Inferior parietal cortex (tissue), 1 donor: ENCODE results near the gene FEM1A.
"Not testable (repeated sequence)": the region's sequence is repeated elsewhere in the genome, so short reads cannot be mapped to it uniquely, and the experiment has no call there.

Experiments used
- DNase-seq: peaks from one replicate; pipeline ENCODE4 v3.0.0-alpha.2; 2016; ENCODE audit errors: extremely low spot score

Gene FEM1A

GRCh38 chr19:4774136-4774535 is 17.4 kb upstream of the FEM1A start:
- DNase-seq, result no peak

GRCh38 chr19:4775627-4776152 is 15.8 kb upstream of the FEM1A start:
- no peak for DNase-seq

GRCh38 chr19:4776436-4777211 is 14.9 kb upstream of the FEM1A start:
- no peak for DNase-seq

- not testable (repeated sequence) for DNase-seq
Observed at GRCh38 chr19:4778124-4778523, 13.4 kb upstream of the FEM1A start.

GRCh38 chr19:4780860-4781259 is 10.7 kb upstream of the FEM1A start:
- no peak for DNase-seq

GRCh38 chr19:4781801-4782200 is 9.7 kb upstream of the FEM1A start:
- peak; percentile 31 for DNase-seq

- DNase-seq, result not testable (repeated sequence)
Observed at GRCh38 chr19:4786412-4787016, 5.0 kb upstream of the FEM1A start.

GRCh38 chr19:4792019-4792865 is 708 bp downstream of the FEM1A start:
- not testable (repeated sequence) for DNase-seq

GRCh38 chr19:4792866-4793195 is 1.3 kb downstream of the FEM1A start:
- not testable (repeated sequence) for DNase-seq

- DNase-seq, result not testable (repeated sequence)
Observed at GRCh38 chr19:4793278-4793677, 1.7 kb downstream of the FEM1A start.

- DNase-seq, result no peak
Observed at GRCh38 chr19:4794971-4795370, 3.4 kb downstream of the FEM1A start.

GRCh38 chr19:4795400-4795799 is 3.9 kb downstream of the FEM1A start:
- no peak for DNase-seq

GRCh38 chr19:4800591-4801081 is 9.1 kb downstream of the FEM1A start:
- no peak for DNase-seq

- DNase-seq, result no peak
Observed at GRCh38 chr19:4801085-4801619, 9.6 kb downstream of the FEM1A start.

GRCh38 chr19:4802711-4803110 is 11.2 kb downstream of the FEM1A start:
- DNase-seq, result no peak

- peak; percentile 43 for DNase-seq
Observed at GRCh38 chr19:4803736-4804695, 12.5 kb downstream of the FEM1A start.

GRCh38 chr19:4805140-4805539 is 13.6 kb downstream of the FEM1A start:
- DNase-seq, result not testable (repeated sequence)

GRCh38 chr19:4806384-4806783 is 14.8 kb downstream of the FEM1A start:
- DNase-seq, result no peak

- DNase-seq, result no peak
Observed at GRCh38 chr19:4807188-4807587, 15.7 kb downstream of the FEM1A start.

- peak; percentile 60 for DNase-seq
Observed at GRCh38 chr19:4811328-4812131, 20.0 kb downstream of the FEM1A start.
